GM20000 (cell line): ENCODE data around the gene ASGR1.

Experiments
- DNase-seq: peaks from one replicate; pipeline ENCODE4 v3.0.0; 2012; ENCODE audit warnings: low spot score
- TF ChIP-seq, protein P1 (sequence below): IDR thresholded peaks from 2 replicates; pipeline ENCODE4 v1.5.1; 2012; ENCODE audit warnings: mild to moderate bottlenecking, control low read depth; ENCODE audit errors: extremely low read depth, missing control alignments

The ASGR1 gene

DNA sequence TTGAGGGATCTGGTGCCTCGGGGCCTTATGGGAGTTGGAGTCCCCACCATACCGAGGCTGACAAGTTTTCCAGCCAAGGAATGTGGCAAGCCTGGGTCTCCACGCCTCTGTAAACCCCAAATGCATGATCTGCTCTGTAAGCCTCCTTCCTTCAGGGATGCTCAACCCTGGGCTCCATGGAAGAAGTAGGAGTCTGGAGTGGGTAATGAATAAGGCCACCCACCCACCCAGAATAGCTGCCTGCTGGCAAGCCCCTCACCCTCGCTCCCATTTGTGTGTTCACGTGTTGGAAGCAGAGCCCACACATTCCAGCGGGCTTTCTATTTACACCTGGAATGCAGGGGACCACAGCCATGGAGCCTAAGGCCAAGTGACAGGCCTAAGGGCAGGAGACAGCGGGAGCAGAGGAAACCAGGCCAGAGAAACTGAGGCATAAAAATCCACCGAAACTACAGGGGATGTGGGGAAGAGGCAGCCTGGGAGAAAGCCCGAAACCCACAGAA is 36.0 kb upstream of the ASGR1 start:
- no peak for DNase-seq
- TF ChIP-seq, protein P1, sequence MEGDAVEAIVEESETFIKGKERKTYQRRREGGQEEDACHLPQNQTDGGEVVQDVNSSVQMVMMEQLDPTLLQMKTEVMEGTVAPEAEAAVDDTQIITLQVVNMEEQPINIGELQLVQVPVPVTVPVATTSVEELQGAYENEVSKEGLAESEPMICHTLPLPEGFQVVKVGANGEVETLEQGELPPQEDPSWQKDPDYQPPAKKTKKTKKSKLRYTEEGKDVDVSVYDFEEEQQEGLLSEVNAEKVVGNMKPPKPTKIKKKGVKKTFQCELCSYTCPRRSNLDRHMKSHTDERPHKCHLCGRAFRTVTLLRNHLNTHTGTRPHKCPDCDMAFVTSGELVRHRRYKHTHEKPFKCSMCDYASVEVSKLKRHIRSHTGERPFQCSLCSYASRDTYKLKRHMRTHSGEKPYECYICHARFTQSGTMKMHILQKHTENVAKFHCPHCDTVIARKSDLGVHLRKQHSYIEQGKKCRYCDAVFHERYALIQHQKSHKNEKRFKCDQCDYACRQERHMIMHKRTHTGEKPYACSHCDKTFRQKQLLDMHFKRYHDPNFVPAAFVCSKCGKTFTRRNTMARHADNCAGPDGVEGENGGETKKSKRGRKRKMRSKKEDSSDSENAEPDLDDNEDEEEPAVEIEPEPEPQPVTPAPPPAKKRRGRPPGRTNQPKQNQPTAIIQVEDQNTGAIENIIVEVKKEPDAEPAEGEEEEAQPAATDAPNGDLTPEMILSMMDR: no peak

DNA sequence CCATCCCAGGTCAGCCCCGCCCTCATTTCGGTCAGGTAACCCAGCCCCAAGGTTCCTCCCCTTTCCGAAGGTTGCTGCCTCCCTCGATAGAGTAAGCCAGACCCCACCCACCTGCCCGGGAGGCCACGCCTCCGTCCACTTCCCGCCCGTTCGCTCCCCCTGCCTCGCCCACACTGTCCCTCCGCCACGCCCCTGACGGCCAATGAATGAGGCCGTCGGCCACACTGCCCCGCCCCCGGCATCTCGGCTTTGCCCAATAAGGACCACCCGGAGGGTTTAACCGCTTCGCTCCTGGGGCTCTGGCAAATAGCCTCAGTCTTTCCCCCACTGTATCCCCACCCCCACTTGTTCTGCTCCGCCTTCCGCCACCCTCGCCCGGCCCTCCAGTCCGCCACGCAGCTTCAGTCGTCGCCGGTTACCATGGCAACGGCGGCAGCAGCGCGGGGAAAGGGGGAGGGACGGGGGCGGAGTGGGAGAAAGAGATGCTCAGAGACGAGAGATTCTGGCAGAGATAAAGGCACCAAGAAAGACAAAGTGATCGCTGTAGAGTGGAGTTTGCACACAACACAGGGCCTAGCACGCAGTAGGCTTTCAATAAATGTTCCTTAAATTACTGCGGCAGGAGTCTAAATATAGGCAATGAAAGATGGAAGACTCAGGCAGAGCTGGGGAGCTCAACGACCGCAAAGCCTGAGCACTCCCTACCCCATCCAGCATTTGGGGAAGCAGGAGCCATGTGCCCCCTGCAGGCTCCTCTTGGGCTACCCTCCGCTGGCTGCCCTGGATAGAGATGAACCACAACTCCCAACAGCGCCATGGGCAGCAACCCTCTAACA is 35.3 kb upstream of the ASGR1 start:
- peak; percentile 98 for DNase-seq
- TF ChIP-seq, protein P1: peak; percentile 22

DNA sequence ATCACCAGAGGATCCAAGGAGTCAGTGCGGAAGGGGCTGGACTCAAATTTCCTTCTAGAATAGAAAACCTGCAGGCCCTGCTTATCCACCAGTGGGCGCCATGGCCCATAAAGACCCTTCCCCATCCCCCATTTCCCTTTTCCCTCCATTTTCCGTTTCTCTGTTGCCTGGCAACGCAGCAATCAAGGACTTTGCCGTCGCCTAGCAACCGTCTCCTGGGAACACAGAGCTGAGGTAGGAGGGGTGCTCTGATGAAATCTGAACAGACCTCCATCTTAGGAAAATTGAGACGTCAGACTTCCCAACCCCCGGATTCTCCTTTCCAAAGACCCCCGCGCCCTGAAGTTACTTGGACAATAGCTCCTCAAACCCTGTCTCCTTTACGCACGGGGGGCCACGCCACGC is 34.7 kb upstream of the ASGR1 start:
- TF ChIP-seq, protein P1: peak; percentile 22
- peak; percentile 70 for DNase-seq

DNA sequence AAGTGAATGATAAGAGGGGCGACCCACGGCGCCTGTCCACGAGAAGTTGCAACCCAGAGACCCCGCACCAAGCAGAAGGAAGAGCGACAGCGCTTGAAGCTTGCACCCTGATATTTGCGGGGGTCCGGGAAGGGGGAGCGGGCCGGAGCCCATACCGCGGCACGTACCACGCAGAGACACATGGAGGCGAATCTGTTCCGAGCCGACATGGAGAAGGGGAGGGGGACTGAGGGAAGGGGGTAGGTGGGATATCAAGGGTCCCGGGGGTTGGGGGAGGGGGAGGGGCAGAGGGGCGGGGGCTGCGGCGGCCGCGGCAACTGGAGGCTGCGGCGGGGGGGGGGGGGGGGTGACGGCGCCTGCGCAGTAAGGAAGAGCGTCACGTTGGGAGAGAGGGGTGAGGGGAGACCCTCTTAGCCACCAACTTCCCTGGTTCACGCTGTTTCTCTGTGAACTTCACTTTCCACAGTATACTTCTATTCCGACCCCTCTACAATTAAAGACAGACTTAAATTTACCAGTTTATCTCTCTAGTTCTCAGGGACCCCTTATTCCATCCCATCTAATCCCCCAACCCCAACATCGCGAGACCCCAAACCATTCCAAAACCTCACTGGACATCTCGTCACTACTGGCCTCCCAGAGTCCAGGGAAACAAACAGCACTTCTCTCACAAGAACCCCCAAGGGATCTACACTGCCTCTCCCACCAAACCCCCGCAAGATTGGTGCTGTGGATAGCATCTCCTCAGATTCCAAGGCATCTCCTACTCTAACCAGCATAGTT is 32.5 kb upstream of the ASGR1 start:
- TF ChIP-seq, protein P1: no peak
- no peak for DNase-seq

DNA sequence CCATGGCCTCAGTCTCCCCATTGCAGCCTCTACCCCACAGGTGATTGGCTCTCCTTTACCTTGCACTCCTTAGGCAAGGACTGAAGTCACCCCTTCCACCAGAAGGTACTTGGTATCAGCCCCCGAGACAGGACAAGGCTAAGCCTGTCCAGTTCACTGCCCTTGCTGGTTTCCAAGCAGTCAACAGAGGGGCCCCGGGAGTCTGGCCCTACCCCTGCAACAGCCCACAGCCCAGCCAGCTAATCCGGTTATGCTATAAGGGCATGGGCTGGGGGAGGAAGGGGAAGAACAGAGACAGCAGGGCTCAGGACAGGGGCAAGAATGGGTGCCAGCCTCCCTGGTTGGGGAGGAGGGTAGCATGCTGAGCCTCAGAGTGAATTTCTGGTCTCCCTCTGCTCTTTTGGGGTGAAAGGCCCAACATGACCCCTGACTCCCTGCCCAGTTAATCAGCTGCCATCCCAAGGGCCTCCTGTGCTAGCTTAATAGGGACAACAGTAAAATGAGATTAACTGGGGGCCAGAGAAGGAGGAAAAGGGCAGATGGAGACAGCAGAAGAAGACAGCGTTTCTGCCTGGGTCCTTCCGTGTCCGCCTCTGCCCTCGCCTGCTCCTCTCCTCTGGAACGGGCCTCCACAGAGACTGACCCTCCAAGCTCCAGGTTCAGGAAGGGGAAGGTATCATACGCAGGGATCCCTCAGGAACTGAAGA is 29.7 kb upstream of the ASGR1 start:
- DNase-seq: no peak
- TF ChIP-seq, protein P1: no peak

DNA sequence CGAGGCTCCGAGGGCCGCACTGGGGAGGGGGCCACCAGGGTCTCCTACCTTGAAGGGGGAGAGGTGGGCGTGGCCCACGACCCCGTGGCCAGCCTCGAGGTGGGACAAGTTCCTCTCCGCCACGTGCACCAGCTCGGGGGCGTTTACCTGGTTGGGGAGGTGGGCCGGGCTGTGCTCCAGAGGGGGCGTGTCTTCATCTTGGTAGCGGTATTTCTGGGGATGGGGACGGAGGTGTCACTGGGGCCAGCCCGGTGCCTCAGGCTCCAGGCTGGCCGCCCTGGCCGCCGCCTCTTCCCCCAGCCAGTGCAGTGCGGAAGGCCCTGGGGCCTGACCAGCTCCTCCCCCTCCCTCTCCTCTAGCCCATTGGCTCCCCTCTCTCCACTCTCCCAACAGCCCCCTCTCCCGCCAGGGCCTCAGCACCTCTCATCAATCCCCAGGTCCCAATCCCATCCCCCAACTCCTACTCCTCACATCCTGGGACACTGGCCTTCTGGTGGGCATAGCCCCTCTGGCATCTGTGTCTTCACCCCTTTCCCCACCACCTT is 28.9 kb upstream of the ASGR1 start:
- DNase-seq: no peak
- TF ChIP-seq, protein P1: no peak
